ENCODE data around the gene MYOF.
"Not testable (repeated sequence)": the region's sequence is repeated elsewhere in the genome, so short reads cannot be mapped to it uniquely, and the experiment has no call there.

Gene MYOF

GRCh38 chr10:93305122-93305521, 177.0 kb downstream of the MYOF start:
- DNase-seq (ENCODE audit: insufficient read length, low spot score) (no peak), FAIRE-seq (no peak)

- no peak for DNase-seq (ENCODE audit: insufficient read length, low spot score)
Measured at GRCh38 chr10:93300981-93301380, 181.2 kb downstream of the MYOF start.

GRCh38 chr10:93300288-93300917, 181.7 kb downstream of the MYOF start:
- no peak for FAIRE-seq

More at GRCh38 chr10:93300981-93301380, 181.2 kb downstream of the MYOF start:
- FAIRE-seq: no peak

GRCh38 chr10:93299606-93300287, 182.4 kb downstream of the MYOF start:
- no peak for DNase-seq (ENCODE audit: insufficient read length, low spot score)
- FAIRE-seq: no peak

More at GRCh38 chr10:93300288-93300917, 181.7 kb downstream of the MYOF start:
- DNase-seq (ENCODE audit: insufficient read length, low spot score): no peak

- DNase-seq (ENCODE audit: insufficient read length, low spot score): no peak
- no peak for FAIRE-seq
Measured at GRCh38 chr10:93299195-93299594, 182.9 kb downstream of the MYOF start.

GRCh38 chr10:93296151-93296550, 186.0 kb downstream of the MYOF start:
- FAIRE-seq (no peak), DNase-seq (ENCODE audit: insufficient read length, low spot score) (no peak)

- DNase-seq (ENCODE audit: insufficient read length, low spot score) (no peak), FAIRE-seq (no peak)
Measured at GRCh38 chr10:93293999-93294398, 188.1 kb downstream of the MYOF start.

- FAIRE-seq: no peak
- DNase-seq (ENCODE audit: insufficient read length, low spot score): no peak
Measured at GRCh38 chr10:93290661-93291354, 191.3 kb downstream of the MYOF start.

- FAIRE-seq (peak; percentile 92), DNase-seq (ENCODE audit: insufficient read length, low spot score) (peak; percentile 62)
Measured at GRCh38 chr10:93288679-93289634, 193.2 kb downstream of the MYOF start.

GRCh38 chr10:93287775-93288174, 194.4 kb downstream of the MYOF start:
- no peak for FAIRE-seq
- no peak for DNase-seq (ENCODE audit: insufficient read length, low spot score)

- not testable (repeated sequence) for DNase-seq (ENCODE audit: insufficient read length, low spot score); FAIRE-seq
Measured at GRCh38 chr10:93284246-93284645, 197.9 kb downstream of the MYOF start.

GRCh38 chr10:93281367-93281720, 200.8 kb downstream of the MYOF start:
- DNase-seq (ENCODE audit: insufficient read length, low spot score) (no peak), FAIRE-seq (no peak)

GRCh38 chr10:93280699-93281366, 201.3 kb downstream of the MYOF start:
- FAIRE-seq (no peak), DNase-seq (ENCODE audit: insufficient read length, low spot score) (no peak)

GRCh38 chr10:93280121-93280698, 201.9 kb downstream of the MYOF start:
- DNase-seq (ENCODE audit: insufficient read length, low spot score): no peak

GRCh38 chr10:93277360-93277759, 204.8 kb downstream of the MYOF start:
- FAIRE-seq (no peak), DNase-seq (ENCODE audit: insufficient read length, low spot score) (no peak)

More at GRCh38 chr10:93280121-93280698, 201.9 kb downstream of the MYOF start:
- FAIRE-seq: no peak

- DNase-seq (ENCODE audit: insufficient read length, low spot score) (no peak), FAIRE-seq (no peak)
Measured at GRCh38 chr10:93274419-93274818, 207.7 kb downstream of the MYOF start.

- FAIRE-seq (no peak), DNase-seq (ENCODE audit: insufficient read length, low spot score) (no peak)
Measured at GRCh38 chr10:93272884-93273675, 209.1 kb downstream of the MYOF start.

GRCh38 chr10:93271347-93271746, 210.8 kb downstream of the MYOF start:
- FAIRE-seq (no peak), DNase-seq (ENCODE audit: insufficient read length, low spot score) (no peak)

GRCh38 chr10:93269281-93269680, 212.9 kb downstream of the MYOF start:
- DNase-seq (ENCODE audit: insufficient read length, low spot score) (no peak), FAIRE-seq (no peak)

Measured in GM19239 (cell line).